Measurements from ENCODE around the gene PMS2. TPM values are rescaled to one million over a fixed set of nuclear protein-coding genes. Genes with fewer than 3 reads are reported as not detected.
A peak's percentile ranks its signal among the peaks of the same experiment; 100 is the strongest.
"Not testable (repeated sequence)": the region's sequence is repeated elsewhere in the genome, so short reads cannot be mapped to it uniquely, and the experiment has no call there.

Gene PMS2
- polyA plus RNA-seq, 4 donors: 5.4 to 9.2 (median 6.0) TPM

- H3K4me3 ChIP-seq (ENCODE audit: low read depth in 1 of 3, low read length in 3 of 3): peak overlapping the region; percentile 55 to 95 (median 81)
- not testable (repeated sequence) for H3K4me1 ChIP-seq (ENCODE audit: control insufficient read depth in 3 of 3, insufficient read depth in 2 of 3, low read depth in 1 of 3, low read length in 2 of 3); H3K27me3 ChIP-seq (ENCODE audit: control insufficient read depth in 3 of 3, insufficient read depth in 3 of 3, low read length in 3 of 3); DNase-seq; H3K9me3 ChIP-seq (ENCODE audit: control insufficient read depth in 2 of 2, insufficient read depth in 1 of 2, low read depth in 1 of 2, low read length in 1 of 2); FAIRE-seq
- peak overlapping the region in 1 of 3 donors; percentile 90 for H3K27ac ChIP-seq (ENCODE audit: low read depth in 1 of 3, low read length in 2 of 3)
- WGBS, 3 donors: 45 to 50% (median 46%) methylated on average over 27 of the region's 27 CpGs
- peaks cover 0 to 16% (median 0%) of the 10 kb centered on the region in 3 donors for H3K36me3 ChIP-seq (ENCODE audit: control insufficient read depth in 3 of 3, insufficient read depth in 2 of 3, low read depth in 1 of 3, low read length in 3 of 3)
Measured at GRCh38 chr7:6007835-6008590, 836 bp downstream of the PMS2 start.

GRCh38 chr7:6007386-6007785 is 1.5 kb downstream of the PMS2 start:
- WGBS, 3 donors: 58 to 74% (median 59%) methylated on average over 4 of the region's 4 CpGs
- Histone ChIP-seq H3K9me3 (ENCODE audit: control insufficient read depth in 2 of 2, insufficient read depth in 1 of 2, low read depth in 1 of 2, low read length in 1 of 2) (no peaks in the 10 kb centered on the region), H3K36me3 (ENCODE audit: control insufficient read depth in 3 of 3, insufficient read depth in 2 of 3, low read depth in 1 of 3, low read length in 3 of 3) (peaks cover 0 to 13% (median 1%) of the 10 kb centered on the region in 3 donors), H3K4me1 (ENCODE audit: control insufficient read depth in 3 of 3, insufficient read depth in 2 of 3, low read depth in 1 of 3, low read length in 2 of 3) (peaks cover 2 to 9% (median 2%) of the 10 kb centered on the region in 3 donors), H3K4me3 (ENCODE audit: low read depth in 1 of 3, low read length in 3 of 3) (no peak overlapping the region), H3K27ac (ENCODE audit: low read depth in 1 of 3, low read length in 2 of 3) (no peak overlapping the region), H3K27me3 (ENCODE audit: control insufficient read depth in 3 of 3, insufficient read depth in 3 of 3, low read length in 3 of 3) (no peaks in the 10 kb centered on the region)
- no peak for FAIRE-seq
- DNase-seq: no peak

GRCh38 chr7:5997210-5997808 is 11.5 kb downstream of the PMS2 start:
- Histone ChIP-seq H3K36me3 (ENCODE audit: control insufficient read depth in 3 of 3, insufficient read depth in 2 of 3, low read depth in 1 of 3, low read length in 3 of 3) (peaks cover 10 to 48% (median 10%) of the 10 kb centered on the region in 3 donors), H3K4me1 (ENCODE audit: control insufficient read depth in 3 of 3, insufficient read depth in 2 of 3, low read depth in 1 of 3, low read length in 2 of 3) (no peaks in the 10 kb centered on the region), H3K27me3 (ENCODE audit: control insufficient read depth in 3 of 3, insufficient read depth in 3 of 3, low read length in 3 of 3) (no peaks in the 10 kb centered on the region), H3K4me3 (ENCODE audit: low read depth in 1 of 3, low read length in 3 of 3) (no peak overlapping the region), H3K9me3 (ENCODE audit: control insufficient read depth in 2 of 2, insufficient read depth in 1 of 2, low read depth in 1 of 2, low read length in 1 of 2) (no peaks in the 10 kb centered on the region), H3K27ac (ENCODE audit: low read depth in 1 of 3, low read length in 2 of 3) (no peak overlapping the region)
- FAIRE-seq: no peak
- peak; percentile 70 to 78 for DNase-seq
- 51 to 58% (median 57%) methylated on average over 10 of the region's 10 CpGs for WGBS, 3 donors

GRCh38 chr7:5987061-5987460 is 21.8 kb downstream of the PMS2 start:
- H3K27me3 ChIP-seq (ENCODE audit: control insufficient read depth in 3 of 3, insufficient read depth in 3 of 3, low read length in 3 of 3); H3K27ac ChIP-seq (ENCODE audit: low read depth in 1 of 3, low read length in 2 of 3); H3K9me3 ChIP-seq (ENCODE audit: control insufficient read depth in 2 of 2, insufficient read depth in 1 of 2, low read depth in 1 of 2, low read length in 1 of 2); H3K4me1 ChIP-seq (ENCODE audit: control insufficient read depth in 3 of 3, insufficient read depth in 2 of 3, low read depth in 1 of 3, low read length in 2 of 3); H3K4me3 ChIP-seq (ENCODE audit: low read depth in 1 of 3, low read length in 3 of 3); DNase-seq; FAIRE-seq: not testable (repeated sequence)
- 93 to 95% (median 94%) methylated on average over 15 of the region's 15 CpGs for WGBS, 3 donors
- H3K36me3 ChIP-seq (ENCODE audit: control insufficient read depth in 3 of 3, insufficient read depth in 2 of 3, low read depth in 1 of 3, low read length in 3 of 3): peaks cover 3 to 33% (median 4%) of the 10 kb centered on the region in 3 donors

- H3K9me3 ChIP-seq (ENCODE audit: control insufficient read depth in 2 of 2, insufficient read depth in 1 of 2, low read depth in 1 of 2, low read length in 1 of 2); DNase-seq; FAIRE-seq; H3K4me3 ChIP-seq (ENCODE audit: low read depth in 1 of 3, low read length in 3 of 3); H3K4me1 ChIP-seq (ENCODE audit: control insufficient read depth in 3 of 3, insufficient read depth in 2 of 3, low read depth in 1 of 3, low read length in 2 of 3); H3K27me3 ChIP-seq (ENCODE audit: control insufficient read depth in 3 of 3, insufficient read depth in 3 of 3, low read length in 3 of 3): not testable (repeated sequence)
- Histone ChIP-seq H3K36me3 (ENCODE audit: control insufficient read depth in 3 of 3, insufficient read depth in 2 of 3, low read depth in 1 of 3, low read length in 3 of 3) (peaks cover 0 to 11% (median 0%) of the 10 kb centered on the region in 3 donors), H3K27ac (ENCODE audit: low read depth in 1 of 3, low read length in 2 of 3) (peak overlapping the region in 1 of 3 donors; percentile 45)
- WGBS, 3 donors: 25 to 90% (median 61%) methylated on average over 1 to 2 of the region's 12 CpGs
Measured at GRCh38 chr7:5979680-5980314, 29.1 kb downstream of the PMS2 start.

GRCh38 chr7:5973580-5973979 is 35.3 kb downstream of the PMS2 start:
- not testable (repeated sequence) for FAIRE-seq; H3K9me3 ChIP-seq (ENCODE audit: control insufficient read depth in 2 of 2, insufficient read depth in 1 of 2, low read depth in 1 of 2, low read length in 1 of 2); H3K27me3 ChIP-seq (ENCODE audit: control insufficient read depth in 3 of 3, insufficient read depth in 3 of 3, low read length in 3 of 3); H3K4me1 ChIP-seq (ENCODE audit: control insufficient read depth in 3 of 3, insufficient read depth in 2 of 3, low read depth in 1 of 3, low read length in 2 of 3); DNase-seq; H3K4me3 ChIP-seq (ENCODE audit: low read depth in 1 of 3, low read length in 3 of 3); H3K36me3 ChIP-seq (ENCODE audit: control insufficient read depth in 3 of 3, insufficient read depth in 2 of 3, low read depth in 1 of 3, low read length in 3 of 3); H3K27ac ChIP-seq (ENCODE audit: low read depth in 1 of 3, low read length in 2 of 3)
- WGBS, 3 donors: no CpG with 5 or more reads among the region's 8 CpGs

- H3K27me3 ChIP-seq (ENCODE audit: control insufficient read depth in 3 of 3, insufficient read depth in 3 of 3, low read length in 3 of 3); FAIRE-seq; H3K9me3 ChIP-seq (ENCODE audit: control insufficient read depth in 2 of 2, insufficient read depth in 1 of 2, low read depth in 1 of 2, low read length in 1 of 2); H3K36me3 ChIP-seq (ENCODE audit: control insufficient read depth in 3 of 3, insufficient read depth in 2 of 3, low read depth in 1 of 3, low read length in 3 of 3); H3K4me3 ChIP-seq (ENCODE audit: low read depth in 1 of 3, low read length in 3 of 3); H3K4me1 ChIP-seq (ENCODE audit: control insufficient read depth in 3 of 3, insufficient read depth in 2 of 3, low read depth in 1 of 3, low read length in 2 of 3); H3K27ac ChIP-seq (ENCODE audit: low read depth in 1 of 3, low read length in 2 of 3): not testable (repeated sequence)
- 6 to 48% (median 19%) methylated on average over 10 to 25 of the region's 43 CpGs for WGBS, 3 donors
- DNase-seq: peak in 1 of 2 donors; percentile 5
Measured at GRCh38 chr7:5970347-5970911, 38.4 kb downstream of the PMS2 start, which contains the start of gene RSPH10B. Gene RSPH10B (minus strand): TSS chr7:5970689. CDS start chr7:5967116, 3,573 bp downstream.

GRCh38 chr7:5963810-5964209 is 45.0 kb downstream of the PMS2 start:
- H3K4me3 ChIP-seq (ENCODE audit: low read depth in 1 of 3, low read length in 3 of 3); H3K36me3 ChIP-seq (ENCODE audit: control insufficient read depth in 3 of 3, insufficient read depth in 2 of 3, low read depth in 1 of 3, low read length in 3 of 3); FAIRE-seq; H3K4me1 ChIP-seq (ENCODE audit: control insufficient read depth in 3 of 3, insufficient read depth in 2 of 3, low read depth in 1 of 3, low read length in 2 of 3); H3K9me3 ChIP-seq (ENCODE audit: control insufficient read depth in 2 of 2, insufficient read depth in 1 of 2, low read depth in 1 of 2, low read length in 1 of 2); H3K27ac ChIP-seq (ENCODE audit: low read depth in 1 of 3, low read length in 2 of 3); DNase-seq; H3K27me3 ChIP-seq (ENCODE audit: control insufficient read depth in 3 of 3, insufficient read depth in 3 of 3, low read length in 3 of 3): not testable (repeated sequence)
- WGBS, 3 donors: 90 to 95% (median 93%) methylated on average over 3 to 5 of the region's 7 CpGs
